H1 (cell line): ENCODE results near the gene ARID2. TPM values are rescaled to one million over a fixed set of nuclear protein-coding genes. Genes with fewer than 3 reads are reported as not detected.

Experiments used
- CTCF ChIA-PET: fragments of 300-600 bp; sonication (Branson Sonifier 250); formaldehyde crosslinking; loops from one replicate; lab custom pipeline; 2021; ENCODE audit not compliant: partially characterized antibody; lab: Charles Lee
- POLR2A ChIA-PET: fragments of 300-600 bp; sonication (Branson Sonifier 250); formaldehyde crosslinking; loops from one replicate; lab custom pipeline; 2021; ENCODE audit warnings: inconsistent platforms; ENCODE audit not compliant: partially characterized antibody; lab: Charles Lee
- DNase-seq, 2 experiments: peaks; one replicate each; pipeline versions ENCODE4 v3.0.0 to v3.0.0-alpha.2; 2010 to 2022; ENCODE audit warnings: low spot score in 2 of 2, low read depth in 1 of 2, mixed read lengths in 1 of 2
- FAIRE-seq: peaks from 2 replicates; lab custom pipeline; 2011; peaks lifted over from hg19 to GRCh38; lab: Jason Lieb, UNC
- H2AFZ ChIP-seq: 2 replicates; pipeline ENCODE4 v1.8.1; 2012; ENCODE audit warnings: low read length, inconsistent platforms
- H2AK5ac ChIP-seq: 2 replicates; pipeline ENCODE4 v1.6.1; 2013; ENCODE audit warnings: low read depth, low read length
- H2BK120ac ChIP-seq: replicated peaks from 2 replicates; pipeline ENCODE3; 2013; ENCODE audit warnings: low read depth, low read length, inconsistent platforms
- H2BK12ac ChIP-seq: 2 replicates; pipeline ENCODE4 v1.6.1; 2013; ENCODE audit warnings: low read depth, low read length
- H2BK15ac ChIP-seq: 2 replicates; pipeline ENCODE4 v1.6.1; 2013; ENCODE audit warnings: low read length
- H2BK20ac ChIP-seq: 2 replicates; pipeline ENCODE4 v1.6.1; 2013; ENCODE audit warnings: low read length
- H2BK5ac ChIP-seq: 2 replicates; pipeline ENCODE4 v1.6.1; 2013; ENCODE audit warnings: low read depth, low read length
- H3K14ac ChIP-seq: 2 replicates; pipeline ENCODE4 v1.6.1; 2013; ENCODE audit warnings: inconsistent platforms; ENCODE audit not compliant: insufficient read length
- H3K18ac ChIP-seq: 2 replicates; pipeline ENCODE4 v1.6.1; 2013; ENCODE audit warnings: low read length; ENCODE audit errors: extremely low read depth
- H3K23ac ChIP-seq: 2 replicates; pipeline ENCODE4 v1.6.1; 2013; ENCODE audit warnings: inconsistent platforms; ENCODE audit not compliant: insufficient read length
- H3K23me2 ChIP-seq: 2 replicates; pipeline ENCODE4 v1.6.1; 2013; ENCODE audit warnings: low read depth, low read length
- H3K27ac ChIP-seq: 2 replicates; pipeline ENCODE4 v1.6.1; 2011; ENCODE audit warnings: low read depth, low read length, inconsistent platforms
- H3K27me3 ChIP-seq, 4 experiments: replicated peaks in 1 of 4; 1 replicate in 1 of 4; 2 replicates in 3 of 4; pipeline versions ENCODE4 v1.6.1 to v1.8.1; 2011 to 2013; ENCODE audit warnings: low read length in 3 of 4, mild to moderate bottlenecking in 3 of 4, inconsistent platforms in 2 of 4, mixed read lengths in 2 of 4, moderate library complexity in 1 of 4; ENCODE audit not compliant: control insufficient read depth in 3 of 4, insufficient read depth in 3 of 4; ENCODE audit errors: extremely low read depth in 1 of 4
- H3K36me3 ChIP-seq, 4 experiments: 2 replicates each; pipeline versions ENCODE4 v1.6.1 to v1.8.1; 2011 to 2013; ENCODE audit warnings: mild to moderate bottlenecking in 4 of 4, low read length in 3 of 4, moderate library complexity in 2 of 4, control low read depth in 1 of 4, inconsistent platforms in 1 of 4; ENCODE audit not compliant: insufficient read depth in 4 of 4, control insufficient read depth in 2 of 4
- H3K4ac ChIP-seq: replicated peaks from 2 replicates; pipeline ENCODE3; 2013; ENCODE audit warnings: low read length, low read depth, mixed read lengths, inconsistent platforms; ENCODE audit not compliant: insufficient read length
- H3K4me1 ChIP-seq, 4 experiments: replicated peaks in 1 of 4; 1 replicate in 1 of 4; 2 replicates in 3 of 4; pipeline versions ENCODE4 v1.6.1 to v1.8.1; 2011 to 2013; ENCODE audit warnings: low read length in 3 of 4, inconsistent platforms in 2 of 4, mixed read lengths in 1 of 4; ENCODE audit not compliant: insufficient read depth in 4 of 4, control insufficient read depth in 3 of 4
- H3K4me2 ChIP-seq, 2 experiments: 2 replicates each; pipeline versions ENCODE4 v1.6.1 to v1.8.1; 2011 to 2013; ENCODE audit warnings: low read depth in 2 of 2, low read length in 2 of 2, control low read depth in 1 of 2, inconsistent platforms in 1 of 2, mild to moderate bottlenecking in 1 of 2; ENCODE audit not compliant: insufficient read depth in 1 of 2
- H3K4me3 ChIP-seq, 4 experiments: fragments of 200-600, 300-600 bp in 1 of 4; sonication (generic), shearing (Covaris generic), sonication (Bioruptor Twin) in 1 of 4; 2 replicates each; pipeline versions ENCODE4 v1.5.1 to v1.8.1; 2011 to 2016; ENCODE audit warnings: low read length in 4 of 4, low read depth in 3 of 4, control low read depth in 2 of 4, inconsistent platforms in 2 of 4, mild to moderate bottlenecking in 2 of 4, mixed read lengths in 1 of 4, moderate library complexity in 1 of 4; ENCODE audit not compliant: insufficient read depth in 2 of 4; ENCODE audit errors: extremely low read depth in 1 of 4
- H3K56ac ChIP-seq: replicated peaks from 2 replicates; pipeline ENCODE3; 2013; ENCODE audit warnings: low read depth, mild to moderate bottlenecking, mixed read lengths, low read length, inconsistent platforms; ENCODE audit not compliant: insufficient read length
- H3K79me1 ChIP-seq: 2 replicates; pipeline ENCODE4 v1.6.1; 2013; ENCODE audit warnings: low read depth, low read length, control low read depth
- H3K79me2 ChIP-seq, 2 experiments: 2 replicates each; pipeline versions ENCODE4 v1.6.1 to v1.8.1; 2012 to 2013; ENCODE audit warnings: low read length in 2 of 2, mild to moderate bottlenecking in 2 of 2, inconsistent platforms in 1 of 2; ENCODE audit not compliant: insufficient read depth in 2 of 2, control insufficient read depth in 1 of 2
- H3K9ac ChIP-seq, 4 experiments: replicated peaks in 1 of 4; 1 replicate in 1 of 4; 2 replicates in 3 of 4; pipeline versions ENCODE4 v1.6.1 to v1.8.1; 2011 to 2013; ENCODE audit warnings: low read depth in 3 of 4, low read length in 3 of 4, control low read depth in 2 of 4, mild to moderate bottlenecking in 2 of 4, moderate library complexity in 2 of 4, inconsistent platforms in 1 of 4; ENCODE audit errors: extremely low read depth in 1 of 4
- H3K9me3 ChIP-seq, 2 experiments: 2 replicates each; pipeline versions ENCODE4 v1.6.1 to v1.8.1; 2012 to 2013; ENCODE audit warnings: mild to moderate bottlenecking in 2 of 2, moderate library complexity in 2 of 2, control low read depth in 1 of 2, inconsistent platforms in 1 of 2, low read depth in 1 of 2, low read length in 1 of 2, mixed read lengths in 1 of 2; ENCODE audit not compliant: insufficient read depth in 2 of 2
- H4K20me1 ChIP-seq, 2 experiments: replicated peaks in 1 of 2; 2 replicates each; pipeline versions ENCODE3 to v1.8.1; 2011 to 2013; ENCODE audit warnings: inconsistent platforms in 2 of 2, low read length in 2 of 2, mild to moderate bottlenecking in 1 of 2; ENCODE audit not compliant: insufficient read depth in 2 of 2, control insufficient read depth in 1 of 2
- H4K5ac ChIP-seq: 2 replicates; pipeline ENCODE4 v1.6.1; 2013; ENCODE audit warnings: low read length, low read depth, mixed read lengths, inconsistent platforms; ENCODE audit not compliant: insufficient read length
- H4K8ac ChIP-seq: 2 replicates; pipeline ENCODE4 v1.8.0; 2013; ENCODE audit warnings: mild to moderate bottlenecking, moderate library complexity, low read length, inconsistent platforms; ENCODE audit not compliant: insufficient read depth; ENCODE audit errors: extremely low read depth
- H4K91ac ChIP-seq: replicated peaks from 2 replicates; pipeline ENCODE3; 2013; ENCODE audit warnings: low read length, mixed read lengths, inconsistent platforms; ENCODE audit not compliant: insufficient read length
- BCL11A ChIP-seq, 2 experiments: IDR thresholded peaks; one replicate each; pipeline ENCODE4 v1.6.1; 2011; ENCODE audit warnings: low read depth in 2 of 2, low read length in 2 of 2, mild to moderate bottlenecking in 2 of 2
- CBX5 ChIP-seq: fragments of 300-800, 300-1000 bp; sonication (generic); IDR thresholded peaks from 2 replicates; pipeline ENCODE4 v1.7.1; 2016; ENCODE audit warnings: antibody characterized with exemption, low read length, low read depth
- CHD2 ChIP-seq: IDR thresholded peaks from 2 replicates; pipeline ENCODE4 v1.6.1; 2012; ENCODE audit warnings: low read length, improper control_type of control experiment
- E2F6 ChIP-seq: IDR thresholded peaks from 2 replicates; pipeline ENCODE4 v1.6.1; 2012; ENCODE audit warnings: inconsistent platforms
- EP300 ChIP-seq, 2 experiments: IDR thresholded peaks; 1 replicate in 1 of 2; 2 replicates in 1 of 2; pipeline ENCODE4 v1.6.1; 2011 to 2012; ENCODE audit warnings: low read depth in 2 of 2, low read length in 2 of 2, mild to moderate bottlenecking in 2 of 2, borderline replicate concordance in 1 of 2, inconsistent platforms in 1 of 2, moderate library complexity in 1 of 2
- GTF2F1 ChIP-seq: IDR thresholded peaks from 2 replicates; pipeline ENCODE4 v1.6.1; 2012; ENCODE audit warnings: low read depth, low read length, improper control_type of control experiment, borderline replicate concordance
- MAFK ChIP-seq: IDR thresholded peaks from 2 replicates; pipeline ENCODE4 v1.6.1; 2012; ENCODE audit warnings: low read depth, mild to moderate bottlenecking, improper control_type of control experiment, low read length
- POLR2A ChIP-seq, 2 experiments: IDR thresholded peaks; 1 replicate in 1 of 2; 2 replicates in 1 of 2; pipeline ENCODE4 v1.6.1; 2011; ENCODE audit warnings: low read depth in 2 of 2, low read length in 2 of 2, mild to moderate bottlenecking in 2 of 2; ENCODE audit errors: control extremely low read depth in 1 of 2
- POU5F1 ChIP-seq: IDR thresholded peaks from 2 replicates; pipeline ENCODE4 v1.6.1; 2011; ENCODE audit warnings: low read depth, mild to moderate bottlenecking, low read length, moderate library complexity
- RAD21 ChIP-seq, 2 experiments: IDR thresholded peaks in 1 of 2; conservative IDR thresholded peaks in 1 of 2; 2 replicates each; pipeline ENCODE4 v1.6.1; 2011; ENCODE audit warnings: low read depth in 2 of 2, low read length in 2 of 2, improper control_type of control experiment in 1 of 2, inconsistent platforms in 1 of 2, mild to moderate bottlenecking in 1 of 2, moderate library complexity in 1 of 2
- SP4 ChIP-seq: IDR thresholded peaks from 2 replicates; pipeline ENCODE4 v1.6.1; 2012; ENCODE audit warnings: low read length, inconsistent platforms
- TAF7 ChIP-seq: optimal IDR thresholded peaks from 2 replicates; pipeline ENCODE3; 2011; ENCODE audit warnings: low read depth, mild to moderate bottlenecking, inconsistent platforms, low read length, moderate library complexity, borderline replicate concordance
- ZNF274 ChIP-seq: IDR thresholded peaks from 2 replicates; pipeline ENCODE4 v1.7.0; 2012; ENCODE audit warnings: low read length, borderline replicate concordance; ENCODE audit errors: extremely low read depth
- WGBS, 2 experiments: shearing (Covaris generic) in 1 of 2; methylation state at CpG; one replicate each; pipeline versions ENCODE4 v1.1.6 to v1.1.7; 2013 to 2015; ENCODE audit warnings: low lambda C conversion rate in 2 of 2, mixed read lengths in 2 of 2, inconsistent platforms in 1 of 2, low coverage in 1 of 2, missing lambda C conversion rate in 1 of 2; ENCODE audit not compliant: insufficient replicate concordance in 2 of 2, insufficient coverage in 1 of 2, insufficient read length in 1 of 2; ENCODE audit errors: extremely low coverage in 1 of 2, missing lambda C conversion rate in 1 of 2; 5-methylcytosine and 5-hydroxymethylcytosine counted together
- polyA plus RNA-seq, 7 experiments: library from polyadenylated mRNA; depleted of rRNA in 3 of 7; stranded (reverse) in 5 of 7; unstranded in 2 of 7; fragments of >200 nt in 5 of 7; fragments of 200-250 nt in 2 of 7; gene quantifications; 1 replicate in 5 of 7; 2 replicates in 1 of 7; 4 replicates in 1 of 7; pipeline versions ENCODE4 v1.2.1 to v1.2.3, GENCODE V29; 2011 to 2013; ENCODE audit warnings: missing spikeins in 2 of 7, mixed read lengths in 2 of 7
- total RNA-seq: library from RNA; stranded (reverse); fragmentation: NEBNext Ultra II Directional; extraction: Animal tissue kit (Norgen Biotek cat#: 25700); gene quantifications from 2 replicates; pipeline ENCODE4 v1.2.1, GENCODE V29; 2021
- TF ChIP-seq, protein P1 (sequence below): IDR thresholded peaks from 2 replicates; pipeline ENCODE4 v1.6.1; 2012; ENCODE audit warnings: inconsistent platforms

Gene ARID2
- total and polyA plus RNA-seq, 2 of the 8 experiments (the other 6 are each of a cell fraction or from before 2014, with no cell fraction given) = 32.0 to 45.2 TPM

DNA sequence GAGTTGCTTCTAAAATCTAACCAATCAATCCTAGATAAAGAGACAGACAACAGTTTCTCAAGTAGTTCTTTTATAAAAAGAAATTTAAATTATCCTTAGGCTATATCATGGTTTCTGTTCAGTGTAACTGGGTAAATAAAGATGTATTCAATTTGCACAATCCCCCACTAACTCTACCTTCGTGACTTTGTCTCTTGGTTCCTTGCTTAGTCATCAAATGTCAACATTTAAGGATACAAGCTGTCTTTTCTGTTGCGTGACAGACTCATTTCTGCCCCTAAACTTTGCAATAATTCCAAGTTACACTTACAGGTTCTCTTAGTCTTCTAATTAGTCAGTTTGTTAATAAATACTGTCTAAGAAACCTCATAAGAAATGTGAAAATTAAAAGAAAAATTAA is 210.3 kb downstream of the ARID2 start:
- Histone ChIP-seq H3K27ac (no peak overlapping the region), H4K91ac (no peak overlapping the region), H3K18ac (no peak overlapping the region), H3K9me3 (no peaks in the 10 kb centered on the region), H3K14ac (no peak overlapping the region), H3K9ac (no peak overlapping the region), H4K5ac (no peak overlapping the region), H2AFZ (no peak overlapping the region), H3K4me2 (no peak overlapping the region), H3K36me3 (peaks cover 0 to 11% (median 2%) of the 10 kb centered on the region in 4 experiments; a peak in 2 of 8 replicates), H3K56ac (no peak overlapping the region), H2BK15ac (no peak overlapping the region), H3K79me1 (no peaks in the 10 kb centered on the region), H3K4me3 (no peak overlapping the region), H3K4ac (no peak overlapping the region), H4K8ac (no peak overlapping the region), H2AK5ac (no peak overlapping the region), H3K4me1 (no peaks in the 10 kb centered on the region), H2BK12ac (no peak overlapping the region), H3K23ac (no peak overlapping the region), H2BK20ac (no peak overlapping the region), H2BK120ac (no peak overlapping the region), H2BK5ac (no peak overlapping the region), H3K27me3 (no peaks in the 10 kb centered on the region), H3K79me2 (no peaks in the 10 kb centered on the region), H4K20me1 (peaks cover 0 to 2% of the 10 kb centered on the region in 2 experiments), H3K23me2 (no peaks in the 10 kb centered on the region)
- ChIA-PET POLR2A (no interaction called here), CTCF (no interaction called here)
- DNase-seq (no peak), FAIRE-seq (no peak)
- TF ChIP-seq POU5F1 (no peak), E2F6 (no peak), TAF7 (no peak), CHD2 (no peak), SP4 (no peak), GTF2F1 (no peak), ZNF274 (no peak), POLR2A (IDR thresholded peaks at IDR 0.05; ENCODE audit: control extremely low read depth in 1 of 2, low read depth in 2 of 2, low read length in 2 of 2) (no peak), EP300 (IDR thresholded peaks at IDR 0.05; ENCODE audit: borderline replicate concordance in 1 of 2, low read depth in 2 of 2, low read length in 2 of 2) (no peak), RAD21 (IDR thresholded peaks at IDR 0.05 in 1 of 2, conservative IDR thresholded peaks at IDR 0.05 in 1 of 2; ENCODE audit: low read depth in 2 of 2, low read length in 2 of 2) (no peak), CBX5 (no peak), BCL11A (IDR thresholded peaks at IDR 0.05; ENCODE audit: low read depth in 2 of 2, low read length in 2 of 2) (no peak), MAFK (no peak)
- TF ChIP-seq, protein P1, sequence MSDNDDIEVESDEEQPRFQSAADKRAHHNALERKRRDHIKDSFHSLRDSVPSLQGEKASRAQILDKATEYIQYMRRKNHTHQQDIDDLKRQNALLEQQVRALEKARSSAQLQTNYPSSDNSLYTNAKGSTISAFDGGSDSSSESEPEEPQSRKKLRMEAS = no peak
- 93% methylated on average over 2 of the region's 2 CpGs; no CpG with 5 or more reads in 1 of the 2 experiments for WGBS, 2 experiments
